HG03139 (cell line): ENCODE results near the gene ARL3.
A peak's percentile ranks its signal among the peaks of the same experiment; 100 is the strongest.
"Not testable (repeated sequence)": the region's sequence is repeated elsewhere in the genome, so short reads cannot be mapped to it uniquely, and the experiment has no call there.

Experiments
- ATAC-seq: cut with Tn5 transposase; IDR thresholded peaks from one replicate; pipeline ENCODE4 v1.9.1; 2021; ENCODE audit not compliant: unreplicated experiment

ARL3 gene, protein sequence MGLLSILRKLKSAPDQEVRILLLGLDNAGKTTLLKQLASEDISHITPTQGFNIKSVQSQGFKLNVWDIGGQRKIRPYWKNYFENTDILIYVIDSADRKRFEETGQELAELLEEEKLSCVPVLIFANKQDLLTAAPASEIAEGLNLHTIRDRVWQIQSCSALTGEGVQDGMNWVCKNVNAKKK

DNA sequence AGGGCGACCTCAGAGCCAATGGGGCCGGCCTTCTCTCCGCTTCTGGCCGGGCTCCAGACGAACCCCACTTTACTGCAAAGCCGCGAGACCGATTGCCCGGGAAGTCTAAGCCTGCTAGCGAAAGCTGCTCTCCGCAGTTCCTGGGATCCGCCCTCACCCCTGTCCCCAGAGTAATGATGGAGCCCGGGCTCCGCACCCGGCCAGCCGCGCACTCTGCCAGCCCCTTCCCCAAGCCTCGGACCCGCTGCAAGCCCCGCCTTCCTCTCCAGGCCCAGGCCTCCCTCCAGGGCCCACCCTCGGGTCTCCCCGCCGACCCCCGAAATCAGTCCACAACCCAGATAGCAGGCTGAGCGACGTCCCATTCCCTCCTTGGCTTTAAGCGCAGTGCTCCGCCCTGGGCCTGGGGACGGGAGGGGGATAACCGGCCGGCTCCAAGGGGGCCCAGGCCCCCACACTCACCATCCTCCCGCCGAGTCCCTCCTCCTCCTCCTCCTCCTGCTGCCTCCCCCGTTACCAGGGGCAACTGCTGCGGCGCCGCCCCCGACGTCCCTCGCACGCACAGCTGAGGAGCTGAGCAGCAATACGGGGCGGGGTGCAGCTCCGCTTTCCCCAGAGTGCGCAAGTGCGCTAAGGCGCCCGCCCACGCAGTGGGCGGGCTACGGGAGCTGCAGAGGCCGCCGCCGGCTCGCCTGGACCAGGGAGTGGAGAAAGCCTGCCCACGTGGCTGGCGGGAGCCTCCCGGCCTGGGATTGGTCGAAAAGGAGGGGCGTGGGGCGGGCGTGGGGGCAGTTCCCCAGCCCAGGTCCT, at the start of gene ARL3:
ARL3 (minus strand) TSS at position 584 of the 807 bp plus-strand sequence; CDS start at position 462, 122 bp downstream.
- peak; percentile 80 for ATAC-seq

DNA sequence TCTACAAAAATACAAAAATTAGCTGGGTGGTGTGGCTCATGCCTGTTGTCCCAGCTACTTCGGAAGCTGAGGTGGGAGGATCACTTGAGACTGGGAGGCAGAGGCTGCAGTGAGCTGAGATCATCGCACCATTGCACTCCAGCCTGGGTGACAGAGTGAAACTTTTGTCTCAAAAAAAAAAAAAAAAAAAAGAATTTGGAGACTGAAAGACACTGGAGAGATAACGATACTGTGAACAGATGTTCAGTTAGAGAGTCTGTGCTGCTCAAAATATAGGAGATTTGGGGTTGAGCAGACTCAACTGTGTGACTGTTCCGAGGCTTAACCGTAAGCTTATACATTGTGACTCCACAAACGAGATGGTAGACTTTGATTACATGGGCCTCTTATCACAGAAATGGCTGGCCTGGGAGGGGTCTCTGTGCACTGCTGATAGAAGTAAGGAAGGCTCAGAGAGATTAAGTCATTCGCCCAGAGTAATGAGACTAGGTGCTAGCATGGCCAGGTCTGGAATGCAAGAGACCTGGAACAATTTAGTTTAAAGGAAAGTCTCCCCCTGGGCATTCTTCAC, 48.9 kb upstream of the ARL3 start:
- no peak for ATAC-seq

DNA sequence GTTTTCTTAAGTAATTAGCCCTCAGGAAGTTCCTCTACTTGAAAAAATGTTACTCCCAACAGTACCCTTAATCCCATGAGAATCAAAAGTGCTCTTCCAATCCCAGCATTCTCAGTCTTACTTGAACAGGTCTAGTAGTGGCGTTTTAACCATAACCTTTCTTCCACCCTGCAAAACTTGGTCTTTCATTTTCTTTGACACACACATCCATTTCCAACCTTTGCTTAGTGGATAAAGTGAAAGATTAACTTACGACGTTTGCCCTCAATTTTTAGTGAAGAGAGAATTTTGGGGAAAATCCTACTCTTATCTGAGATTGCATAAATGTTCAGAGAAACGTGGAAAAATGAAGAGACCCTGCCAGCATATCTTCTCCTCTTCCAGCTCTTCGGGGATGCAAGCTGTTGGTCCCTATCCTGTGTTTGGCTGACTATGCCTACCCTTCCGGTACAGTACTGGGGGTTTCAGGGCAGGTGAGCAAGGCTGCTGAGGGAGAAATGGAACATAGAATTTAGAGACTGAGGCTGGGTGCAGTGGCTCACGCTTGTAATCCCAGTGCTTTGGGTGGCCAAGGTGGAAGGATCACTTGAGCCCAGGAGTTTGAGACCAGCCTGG, 48.3 kb upstream of the ARL3 start:
- no peak for ATAC-seq

DNA sequence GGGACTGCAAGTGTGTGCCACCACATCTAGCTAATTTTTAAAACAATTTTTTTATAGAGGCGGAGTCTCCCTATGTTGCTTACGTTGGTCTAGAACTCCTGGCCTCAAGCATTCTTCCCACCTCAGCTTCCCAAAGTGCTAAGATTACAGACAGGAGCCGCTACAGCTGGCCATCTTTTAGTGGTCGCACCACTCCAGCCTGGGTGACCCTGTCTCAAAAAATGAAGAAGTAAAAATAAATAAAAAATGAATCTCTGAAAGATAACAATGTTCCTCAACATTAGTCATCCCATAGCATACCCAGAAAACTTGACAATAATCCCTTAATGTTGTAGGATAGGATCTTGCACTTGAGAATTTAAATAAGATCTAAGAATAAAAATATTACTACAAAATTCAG, 47.8 kb upstream of the ARL3 start:
- no peak for ATAC-seq

DNA sequence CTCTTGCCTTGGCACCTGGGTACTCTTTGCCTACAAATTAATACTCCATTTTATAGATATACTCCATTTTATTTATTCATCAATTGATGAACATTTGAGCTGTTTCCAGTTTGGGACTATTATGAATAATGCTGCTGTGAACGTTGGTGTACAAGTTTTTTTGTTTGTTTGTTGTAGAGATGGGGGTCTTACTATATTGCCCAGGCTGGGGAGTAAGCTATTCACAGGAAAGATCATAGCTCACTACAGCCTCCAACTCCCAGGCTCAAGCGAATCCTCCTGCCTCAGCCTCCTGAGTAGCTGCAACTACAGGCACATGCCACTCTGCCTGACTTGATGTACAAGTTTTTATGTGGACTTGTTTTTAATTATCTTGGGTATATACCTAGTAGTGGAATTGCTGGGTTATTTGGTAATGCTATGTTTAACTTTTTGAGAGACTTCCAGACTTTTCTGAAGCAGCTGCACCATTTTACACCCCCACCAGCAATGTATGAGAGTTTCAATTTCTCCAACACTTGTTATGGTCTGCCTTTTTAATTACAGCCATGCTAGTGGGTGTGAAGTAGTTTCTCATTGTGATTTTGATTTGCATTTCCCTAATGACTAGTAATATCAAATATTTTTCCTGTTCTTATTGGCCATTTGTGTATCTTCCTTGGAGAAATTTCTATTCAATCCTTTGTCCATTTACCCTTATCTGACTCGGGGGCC, 45.5 kb upstream of the ARL3 start:
- ATAC-seq = no peak

DNA sequence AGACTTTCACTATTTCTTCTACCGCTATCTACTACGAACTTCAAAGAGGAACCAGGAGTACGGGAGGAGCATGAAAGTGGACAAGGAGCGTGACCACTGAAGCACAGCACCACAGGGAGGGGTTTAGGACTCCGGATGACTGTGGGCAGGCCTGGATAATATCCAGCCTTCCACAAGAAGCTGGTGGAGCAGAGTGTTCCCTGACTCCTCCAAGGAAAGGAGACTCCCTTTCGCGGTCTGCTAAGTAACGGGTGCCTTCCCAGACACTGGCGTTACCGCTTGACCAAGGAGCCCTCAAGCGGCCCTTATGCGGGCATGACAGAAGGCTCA, 44.7 kb upstream of the ARL3 start:
- not testable (repeated sequence) for ATAC-seq

DNA sequence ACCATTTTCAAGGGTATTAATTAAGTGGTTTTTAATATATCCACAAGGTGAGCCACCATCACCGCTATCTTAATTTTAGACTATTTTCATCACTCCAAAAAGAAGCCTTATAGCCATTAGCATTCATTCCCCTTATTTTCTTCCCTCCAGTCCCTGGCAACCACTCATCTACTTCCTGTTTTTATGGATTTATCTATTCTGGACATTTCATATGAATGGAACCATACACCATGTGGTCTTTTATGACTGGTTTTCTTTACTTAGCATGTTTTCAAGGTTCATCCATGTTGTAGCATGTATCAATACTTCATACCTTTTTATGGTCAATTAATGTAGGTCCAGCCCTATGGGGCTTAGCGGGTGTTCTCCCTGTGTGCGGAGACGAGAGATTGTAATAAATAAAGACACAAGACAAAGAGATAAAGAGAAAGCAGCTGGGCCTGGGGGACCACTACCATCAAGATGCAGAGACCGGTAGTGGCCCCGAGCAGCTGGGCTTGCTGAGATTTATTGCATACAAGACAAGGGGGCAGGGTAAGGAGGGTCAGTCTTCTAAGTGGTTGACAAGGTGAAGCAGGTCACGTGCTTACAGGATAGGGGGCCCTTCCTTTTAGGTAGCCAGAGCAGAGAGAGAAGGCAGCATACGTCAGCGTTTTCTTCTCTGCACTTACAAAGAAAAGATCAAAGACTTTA, 44.2 kb upstream of the ARL3 start:
- ATAC-seq = no peak

DNA sequence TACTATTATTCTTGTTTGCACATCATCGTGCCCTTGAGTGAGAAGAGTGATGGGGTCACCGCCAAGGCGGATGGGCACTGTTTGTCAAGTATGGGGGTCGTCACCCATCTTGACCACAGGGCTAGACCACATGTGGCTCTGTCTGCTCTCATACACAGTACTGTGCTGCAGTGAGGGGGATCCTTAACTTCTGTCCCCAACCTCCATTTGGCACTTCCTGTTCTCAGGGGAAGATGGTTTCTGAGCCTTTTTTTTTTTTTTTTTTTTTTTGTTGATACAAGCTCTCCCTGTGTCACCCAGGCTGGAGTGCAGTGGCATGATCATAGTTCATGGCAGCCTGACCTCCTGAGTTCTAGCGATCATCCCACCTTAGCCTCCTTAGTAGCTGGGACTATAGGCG, 43.1 kb upstream of the ARL3 start:
- no peak for ATAC-seq

DNA sequence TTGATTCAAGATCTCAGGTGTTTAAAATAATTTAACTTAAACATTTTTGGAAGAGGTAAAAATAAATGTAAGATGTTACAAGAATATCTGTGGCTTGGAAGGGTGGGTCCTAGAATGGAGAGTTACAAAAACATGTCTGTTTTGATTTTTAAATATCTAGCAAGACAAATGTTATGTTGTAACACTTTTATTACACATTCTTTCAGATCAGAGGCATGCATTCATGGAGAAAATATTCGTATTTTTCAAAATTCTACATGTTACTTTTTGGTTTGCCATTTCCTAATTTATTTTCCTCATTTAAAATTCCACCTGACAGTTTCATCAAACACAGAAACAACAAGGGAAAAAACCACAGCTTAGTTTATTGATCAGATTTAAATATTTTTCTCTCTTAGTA, 39.5 kb upstream of the ARL3 start:
- no peak for ATAC-seq

DNA sequence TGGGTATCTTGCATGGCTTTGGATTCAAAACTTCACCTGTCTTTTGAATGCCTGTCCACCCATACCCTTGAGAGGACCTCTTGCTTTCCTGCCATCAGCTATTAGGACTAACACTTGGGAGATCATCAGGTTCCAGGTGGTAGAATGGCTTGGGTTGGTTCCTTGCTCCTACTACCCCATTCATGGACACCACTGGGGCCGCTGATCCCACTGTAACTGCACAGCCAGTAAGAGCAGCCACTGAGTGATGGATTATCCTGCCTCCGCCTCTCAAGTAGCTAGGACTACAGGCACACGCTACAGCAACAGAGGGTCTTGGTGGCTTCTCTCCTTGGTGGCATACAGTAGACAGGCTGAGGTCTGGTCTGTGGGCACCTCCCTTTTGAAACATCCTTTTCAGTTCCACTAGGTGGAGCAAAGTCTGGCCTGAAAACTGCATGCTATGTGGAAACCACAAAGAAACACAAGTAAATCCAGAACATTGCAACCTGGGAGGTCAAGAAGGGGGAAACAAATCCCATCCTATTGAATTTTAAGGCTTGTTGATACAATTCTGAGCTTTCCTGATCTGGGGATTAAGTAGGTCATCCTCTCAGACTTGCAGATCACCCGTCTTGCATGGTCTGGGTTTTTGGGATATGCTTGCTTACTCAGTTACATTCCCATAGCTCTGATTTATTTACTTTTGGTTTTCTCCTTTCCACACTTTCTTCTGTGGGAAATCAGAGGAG, 38.9 kb upstream of the ARL3 start:
- ATAC-seq = no peak

DNA sequence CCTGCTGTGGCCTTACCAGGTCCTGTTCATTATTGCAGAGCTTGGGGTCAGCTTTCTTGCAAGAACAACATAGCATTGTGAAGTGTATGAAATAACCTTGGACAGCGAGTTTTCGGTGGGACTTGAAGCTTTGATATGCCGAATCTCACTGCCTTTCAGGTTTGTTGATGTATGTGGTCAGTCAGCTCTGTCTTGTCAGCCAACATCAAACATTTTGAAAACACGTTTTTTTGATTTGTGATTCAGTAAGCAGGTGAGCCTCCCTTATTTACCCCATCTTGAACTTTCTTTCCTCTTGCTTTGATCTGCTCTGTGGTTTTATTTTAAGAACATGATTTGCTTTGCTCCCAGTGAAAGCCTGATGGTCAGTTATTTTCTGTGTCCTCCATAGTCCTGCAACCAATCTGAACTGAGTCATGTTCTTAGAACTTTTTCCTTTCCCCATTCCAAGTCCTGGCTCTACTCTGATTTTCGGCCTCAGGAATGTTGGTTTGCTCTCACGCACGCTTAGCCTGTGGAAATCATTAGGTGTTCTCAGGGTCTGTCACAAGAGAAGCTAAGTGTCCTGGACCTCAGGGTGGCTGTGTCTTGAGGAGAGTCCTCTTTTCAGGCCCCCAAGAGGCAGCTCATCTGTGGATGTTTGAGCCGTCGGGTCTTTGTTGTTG, 38.2 kb upstream of the ARL3 start:
- ATAC-seq = no peak

DNA sequence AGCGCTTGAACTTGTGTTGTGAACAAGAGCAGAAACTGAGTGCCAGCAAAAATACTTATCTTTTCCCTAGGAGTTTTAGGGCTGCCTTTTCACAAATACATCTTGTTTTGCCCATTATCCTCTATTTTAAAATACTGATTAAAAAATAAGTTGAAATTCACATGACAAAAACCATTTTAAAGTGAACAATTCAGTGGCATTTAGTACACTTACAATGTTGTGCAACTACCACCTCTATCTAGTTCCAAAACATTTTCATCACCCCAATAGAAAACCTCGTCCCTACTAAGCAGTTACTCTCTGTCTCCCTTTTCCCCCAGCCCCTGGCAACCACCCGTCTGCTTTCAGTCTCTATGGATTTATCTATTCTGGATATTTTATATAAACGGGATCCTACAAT, 31.0 kb upstream of the ARL3 start:
- ATAC-seq = no peak

DNA sequence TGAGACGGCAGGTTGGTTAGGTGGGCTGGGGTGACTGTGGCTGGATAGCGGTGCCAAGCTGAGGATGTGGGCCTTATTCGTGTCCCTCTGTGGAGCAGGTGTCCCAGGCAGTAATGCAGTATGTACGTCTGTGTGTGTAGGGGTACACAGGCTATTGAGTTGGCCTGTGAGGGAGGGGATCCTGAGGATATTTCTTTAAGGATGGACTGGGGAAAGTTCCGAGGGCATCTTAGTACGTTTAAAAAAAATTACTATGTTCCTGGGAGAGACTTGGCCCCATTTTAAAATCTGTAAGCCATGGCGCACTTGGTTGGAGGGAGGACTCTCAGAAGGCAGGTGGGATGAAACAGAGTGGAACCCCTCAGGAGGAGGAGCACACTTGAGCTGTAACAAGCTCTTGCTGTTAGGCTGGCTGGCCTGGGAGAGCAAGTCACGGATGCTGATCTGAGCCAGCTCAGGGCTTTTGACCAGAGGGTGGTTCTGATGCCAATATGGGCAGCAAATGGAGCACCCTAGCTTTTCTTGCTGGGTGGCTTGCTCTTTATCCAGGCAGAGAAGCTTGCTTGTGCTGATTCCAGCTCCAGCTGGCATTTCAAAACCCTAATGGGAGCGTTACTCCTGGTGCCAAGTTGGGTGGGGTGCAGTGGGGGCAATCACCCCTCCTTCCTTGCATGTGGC, 30.3 kb upstream of the ARL3 start:
- ATAC-seq = peak; percentile 7

DNA sequence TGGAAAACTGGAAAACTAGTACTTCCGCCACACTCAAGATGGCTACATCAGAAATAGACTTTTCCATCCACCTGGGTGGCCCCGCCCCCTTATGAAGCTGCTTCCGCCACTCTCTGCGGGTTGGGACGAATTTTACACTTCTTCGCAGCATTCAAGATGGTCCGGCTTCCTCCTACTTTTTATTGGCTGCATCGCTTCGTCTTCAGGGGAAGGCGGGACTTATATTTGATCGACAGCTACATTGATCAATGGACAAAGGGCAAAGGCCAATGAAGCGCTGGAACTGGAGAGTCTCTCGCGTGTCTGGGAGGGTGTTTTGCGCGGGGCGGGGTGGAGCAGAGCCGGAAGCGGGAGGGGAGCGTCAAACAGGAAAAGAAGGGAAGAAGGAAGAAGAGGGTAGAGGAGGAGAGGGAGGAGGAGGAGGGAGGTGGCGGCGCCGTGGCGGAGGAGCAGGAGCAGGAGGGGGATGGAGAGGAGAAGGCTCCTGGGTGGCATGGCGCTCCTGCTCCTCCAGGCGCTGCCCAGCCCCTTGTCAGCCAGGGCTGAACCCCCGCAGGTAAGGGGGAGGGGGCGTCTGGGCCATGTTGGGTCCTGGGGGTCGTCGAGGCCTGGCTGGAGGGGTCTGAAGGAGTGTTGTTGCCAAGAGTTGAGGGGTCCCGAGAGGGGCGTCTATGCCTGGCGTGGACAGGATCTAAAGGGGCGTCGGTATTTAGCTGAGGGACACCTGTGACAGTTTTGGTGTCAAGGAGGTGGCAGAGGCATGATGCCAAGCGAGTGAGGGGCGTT, 29.6 kb upstream of the ARL3 start, which contains the start of gene WBP1L:
WBP1L (plus strand) TSS at position 361 of the 786 bp plus-strand sequence; CDS start at position 467, 106 bp downstream.
- ATAC-seq = peak; percentile 94

DNA sequence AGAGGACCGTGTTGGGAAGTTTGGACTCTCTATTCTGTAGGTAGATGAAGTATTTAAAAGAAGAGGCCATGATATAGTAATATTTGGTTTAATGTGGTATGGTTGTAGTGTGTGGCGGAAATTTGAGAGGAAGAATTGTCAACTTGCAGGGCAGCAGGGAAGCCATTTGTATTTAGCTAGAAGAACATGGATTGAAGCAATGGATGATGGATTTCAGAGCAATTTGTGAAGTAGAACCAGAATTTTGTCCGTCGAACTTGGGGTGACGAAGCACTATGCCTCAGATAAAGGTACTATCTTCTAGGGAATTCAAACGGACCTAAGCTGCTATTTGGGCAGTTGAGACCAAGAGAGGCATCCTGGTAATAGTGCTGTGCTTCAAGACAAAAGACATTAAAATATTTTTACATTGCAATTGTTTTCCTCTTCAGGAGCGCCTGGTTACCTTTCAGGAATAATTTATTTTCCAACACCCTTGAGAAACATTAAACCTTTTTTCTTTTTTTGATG, 28.9 kb upstream of the ARL3 start:
- no peak for ATAC-seq

DNA sequence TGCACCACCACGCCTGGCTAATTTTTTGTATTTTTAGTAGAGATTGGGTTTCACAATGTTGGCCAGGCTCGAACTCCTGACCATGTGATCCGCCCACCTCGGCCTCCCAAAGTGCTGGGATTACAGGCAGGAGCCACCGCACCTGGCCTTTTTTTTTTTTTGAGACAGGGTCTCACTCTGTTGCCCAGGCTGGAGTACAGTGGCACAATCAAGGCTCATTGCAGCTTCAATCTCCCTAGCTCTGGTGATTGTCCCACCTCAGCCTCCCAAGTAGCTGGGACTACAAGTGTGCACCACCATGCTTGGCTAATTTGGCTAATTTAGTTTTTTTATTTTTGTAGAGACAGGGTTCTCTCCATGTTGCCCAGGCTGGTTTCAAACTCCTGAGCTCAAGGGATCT, 28.1 kb upstream of the ARL3 start:
- not testable (repeated sequence) for ATAC-seq

DNA sequence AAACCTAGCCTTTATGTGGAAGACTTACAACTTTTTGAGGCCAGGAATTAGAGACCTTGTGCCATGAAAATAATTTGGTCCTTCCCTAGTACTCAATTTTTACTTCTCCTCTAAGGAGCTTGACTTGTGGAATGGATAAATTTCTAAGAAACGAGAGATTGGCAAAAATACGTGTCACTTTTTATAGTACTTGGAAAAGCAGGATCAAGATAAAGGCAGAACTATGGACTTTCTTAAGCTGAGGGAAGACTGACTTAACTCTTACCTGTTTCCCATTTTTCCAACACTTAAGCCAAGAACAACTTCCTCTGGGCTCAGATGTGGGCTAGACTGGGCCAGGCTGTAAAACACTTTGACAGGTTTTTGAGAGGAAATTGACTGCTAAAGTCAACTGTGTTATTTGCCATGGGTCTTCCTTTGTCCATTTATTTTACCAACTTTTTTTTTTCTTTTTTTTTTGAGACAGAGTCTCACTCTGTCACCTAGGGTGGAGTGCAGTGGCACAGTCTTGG, 27.6 kb upstream of the ARL3 start:
- no peak for ATAC-seq

DNA sequence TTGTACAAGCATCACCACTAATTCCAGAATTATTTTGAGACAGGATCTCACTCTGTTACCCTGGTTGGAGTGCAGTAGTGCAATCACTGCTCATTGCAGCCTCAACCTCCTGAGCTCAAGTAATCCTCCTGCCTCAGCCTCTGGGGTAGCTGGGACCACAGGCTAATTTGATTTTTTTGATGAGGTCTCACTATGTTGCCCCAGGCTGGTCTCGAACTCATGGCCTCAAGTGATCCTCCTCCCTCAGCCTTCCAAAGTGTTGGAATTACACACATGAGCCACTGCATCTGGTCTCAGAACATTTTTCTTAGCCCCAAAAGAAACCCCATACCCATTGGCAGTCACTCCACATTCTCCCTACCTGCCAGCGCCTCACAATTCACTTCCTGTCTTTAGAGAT, 26.0 kb upstream of the ARL3 start:
- no peak for ATAC-seq
